NCI-H774 (cell line): ENCODE data around the gene STK32C.
"Not testable (repeated sequence)": the region's sequence is repeated elsewhere in the genome, so short reads cannot be mapped to it uniquely, and the experiment has no call there.

Experiments
- DNase-seq: peaks from one replicate; lab custom pipeline; 2025; lab: John Stamatoyannopoulos, UW

Gene STK32C

GRCh38 chr10:132281915-132282666 is 25.7 kb downstream of the STK32C start:
- DNase-seq = peak; percentile 18

DNA sequence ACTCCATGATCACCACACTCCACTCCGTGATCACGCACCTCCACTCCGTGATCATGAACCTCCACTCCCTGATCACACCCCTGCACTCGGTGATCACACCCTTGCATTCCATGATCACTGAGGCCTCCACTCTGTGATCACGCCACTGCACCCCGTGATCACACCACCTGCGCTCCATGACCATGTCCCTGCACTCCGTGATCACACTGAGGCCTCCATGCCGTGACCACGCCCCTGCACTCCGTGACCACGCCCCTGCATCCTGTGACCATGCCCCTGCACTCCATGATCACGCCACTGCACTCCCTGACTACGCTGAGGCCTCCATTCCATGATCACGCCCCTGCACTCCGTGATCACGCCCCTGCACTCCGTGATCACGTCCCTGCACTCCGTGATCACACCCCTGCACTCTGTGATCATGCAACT is 27.1 kb downstream of the STK32C start:
- no peak for DNase-seq

GRCh38 chr10:132279873-132280645 is 27.7 kb downstream of the STK32C start:
- no peak for DNase-seq

DNA sequence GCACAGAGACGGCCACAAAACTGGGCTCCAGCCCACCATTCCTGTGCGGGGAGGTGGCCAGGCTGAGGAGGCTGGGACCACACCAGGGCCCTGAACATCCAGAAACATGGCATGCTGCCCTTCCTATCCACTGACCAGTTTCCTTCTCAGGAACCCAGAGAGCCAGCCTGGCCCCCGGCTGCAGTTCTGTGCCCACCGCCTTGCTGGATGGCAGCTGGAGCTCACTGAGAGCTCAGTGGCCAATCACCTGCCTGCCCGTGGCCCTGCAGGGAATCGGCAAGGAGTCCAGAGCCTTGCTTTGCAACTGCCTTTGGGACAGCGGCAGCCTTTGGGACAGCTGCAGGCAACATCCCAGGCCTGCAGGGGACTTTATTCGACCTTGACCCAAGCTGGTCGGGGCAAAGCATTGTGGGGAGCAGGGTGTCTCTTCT is 30.4 kb downstream of the STK32C start:
- no peak for DNase-seq

DNA sequence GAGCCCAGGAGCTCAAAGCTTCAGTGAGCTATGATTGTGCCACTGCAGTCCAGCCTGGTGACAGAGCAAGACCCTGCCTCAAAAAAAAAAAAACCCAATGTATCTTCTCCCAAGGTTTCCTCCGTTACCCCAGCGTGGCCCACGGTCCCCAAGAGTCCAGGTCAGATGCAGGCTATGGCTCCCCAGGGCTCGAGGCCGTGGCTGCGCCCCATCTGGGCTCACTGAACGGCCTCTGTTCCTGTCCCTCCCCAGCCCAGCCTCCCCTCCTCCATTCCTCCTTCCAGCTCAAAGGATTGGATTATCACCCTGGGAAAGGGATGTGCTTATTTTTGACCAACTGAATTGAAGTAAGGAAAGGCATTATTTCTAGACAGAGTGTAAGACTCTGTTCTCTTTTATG is 31.0 kb downstream of the STK32C start:
- DNase-seq = no peak

DNA sequence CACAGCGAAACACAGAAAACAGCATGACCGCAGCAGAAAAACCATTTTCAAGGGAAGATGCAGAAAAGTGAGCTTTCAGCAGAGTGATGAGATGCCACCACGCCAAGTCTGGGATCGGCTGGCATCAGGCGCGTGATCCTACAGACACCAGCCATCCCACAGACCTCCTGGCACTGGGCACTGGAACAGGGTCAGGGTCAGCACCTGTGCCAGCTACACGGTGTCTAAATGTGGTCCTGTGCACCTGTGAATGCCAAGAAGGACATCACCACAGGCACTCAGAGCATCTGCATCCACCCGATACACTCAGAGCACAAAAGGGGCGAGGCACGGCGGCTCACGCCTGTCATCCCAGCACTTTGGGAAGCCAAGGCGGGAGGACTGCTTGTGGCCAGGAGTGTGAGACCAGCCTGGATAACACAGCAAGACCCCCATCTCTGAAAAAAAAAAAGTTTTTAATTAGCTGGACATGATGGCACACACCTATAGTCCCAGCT is 31.5 kb downstream of the STK32C start:
- DNase-seq = no peak

- no peak for DNase-seq
Measured at GRCh38 chr10:132275426-132276178, 32.1 kb downstream of the STK32C start.

DNA sequence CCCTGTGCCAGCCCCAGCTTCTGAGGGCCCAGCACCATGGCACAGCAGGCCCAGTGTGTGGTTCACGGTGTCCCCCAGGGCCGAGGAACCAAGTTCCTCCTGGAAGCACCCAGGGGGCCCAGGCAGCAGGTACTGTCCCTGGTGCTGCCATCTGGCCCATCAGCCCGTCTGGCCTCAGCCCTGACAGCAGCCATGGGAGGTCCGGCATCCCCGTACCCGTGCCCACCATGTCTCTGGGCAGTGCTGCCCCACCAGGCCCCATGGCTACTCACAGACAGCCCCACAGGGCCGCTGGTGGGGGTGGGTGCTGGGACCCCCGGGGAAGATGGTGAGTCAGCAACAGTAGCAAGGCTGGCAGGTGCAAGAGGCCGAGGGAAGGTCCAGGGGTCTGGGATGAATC is 32.8 kb downstream of the STK32C start:
- no peak for DNase-seq

DNA sequence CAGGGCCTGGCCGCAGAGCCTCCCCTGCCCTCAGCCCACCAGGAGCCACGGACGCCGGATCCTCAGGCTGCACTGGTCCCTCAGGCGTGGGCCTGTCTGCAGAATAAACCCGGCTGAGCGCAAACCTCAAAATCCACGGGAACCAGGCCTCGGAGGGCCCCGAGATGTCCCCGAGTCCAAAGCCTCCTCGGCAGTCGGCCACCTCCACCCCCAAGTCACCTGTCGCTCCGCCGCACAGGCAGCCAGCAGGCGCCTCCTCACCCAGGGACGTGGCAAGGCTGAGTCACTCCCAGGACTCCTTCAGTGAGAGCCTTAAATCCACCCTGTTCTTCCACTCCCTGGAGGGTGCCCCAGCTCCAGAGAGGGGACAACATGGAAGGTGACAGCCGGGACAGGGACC is 33.2 kb downstream of the STK32C start:
- no peak for DNase-seq

DNA sequence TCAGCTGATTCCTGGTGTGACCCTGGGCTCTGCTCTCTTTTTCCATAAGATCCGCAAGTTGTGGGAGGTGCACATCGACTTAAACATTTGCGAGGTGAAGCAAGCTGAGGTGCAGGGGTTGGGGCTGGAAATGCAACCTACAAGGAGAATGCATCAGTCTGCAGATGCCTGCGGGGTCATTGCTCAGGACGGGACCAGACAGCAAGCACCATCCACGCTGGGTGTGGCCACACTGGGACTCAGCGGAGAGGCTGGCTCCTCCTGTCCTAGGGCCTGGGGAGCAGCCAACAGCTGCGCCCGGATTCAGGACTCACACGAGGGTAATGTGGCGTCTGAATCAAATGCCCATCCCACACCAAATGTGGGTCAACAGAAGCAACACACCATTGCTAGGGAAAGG is 33.8 kb downstream of the STK32C start:
- no peak for DNase-seq

GRCh38 chr10:132273304-132273944 is 34.3 kb downstream of the STK32C start:
- no peak for DNase-seq

GRCh38 chr10:132272231-132272971 is 35.3 kb downstream of the STK32C start:
- DNase-seq = no peak

- no peak for DNase-seq
Measured at GRCh38 chr10:132271458-132272230, 36.1 kb downstream of the STK32C start.

- no peak for DNase-seq
Measured at GRCh38 chr10:132270721-132271457, 36.9 kb downstream of the STK32C start.

- DNase-seq = no peak
Measured at GRCh38 chr10:132270256-132270655, 37.5 kb downstream of the STK32C start.

DNA sequence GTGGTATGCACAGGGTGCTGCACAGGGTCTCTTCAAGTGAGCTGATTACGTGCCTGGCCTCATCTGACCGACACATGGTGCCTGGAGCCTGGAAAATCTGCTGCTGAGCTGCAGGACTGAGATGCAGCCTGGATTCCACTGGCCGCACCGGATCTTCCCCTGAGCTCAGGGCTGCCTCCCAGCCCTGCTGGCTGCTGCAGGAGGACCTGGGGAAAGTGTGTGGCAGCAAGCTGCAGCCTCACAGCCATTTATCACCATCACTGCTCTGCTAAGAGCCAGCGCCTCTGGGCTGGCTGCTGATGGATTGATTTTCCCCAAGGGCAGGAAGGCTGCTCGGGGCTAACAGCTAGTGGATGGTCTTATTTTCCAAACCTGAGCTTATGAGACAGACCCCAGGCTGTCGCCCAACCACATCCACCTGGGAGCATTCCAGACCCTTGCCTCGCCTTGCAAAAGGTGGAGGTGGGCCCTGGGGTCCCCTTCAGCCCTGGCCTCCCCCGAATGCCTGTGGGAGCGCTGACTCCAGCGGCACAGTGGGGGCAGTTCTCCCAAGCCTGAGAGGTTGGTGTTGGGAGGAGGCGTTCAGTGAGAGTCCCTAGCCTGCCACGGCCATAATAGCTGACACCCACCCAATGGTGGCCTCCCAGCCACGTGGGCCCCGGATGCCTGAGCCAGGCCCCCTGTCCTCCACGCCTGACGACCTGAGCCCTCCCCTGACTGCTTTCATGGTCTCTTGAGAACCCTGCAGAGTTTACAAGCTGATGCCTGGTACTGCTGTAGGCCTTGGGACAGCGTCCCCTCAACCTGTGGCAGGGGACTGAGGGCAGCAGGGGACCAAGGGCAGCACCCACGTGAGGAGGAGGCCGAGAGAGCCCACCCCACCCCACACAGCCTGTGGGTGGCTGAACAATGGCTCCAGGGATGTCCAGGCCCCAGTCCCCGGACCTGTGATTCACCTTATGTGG is 38.2 kb downstream of the STK32C start:
- no peak for DNase-seq

GRCh38 chr10:132267916-132268315 is 39.8 kb downstream of the STK32C start:
- DNase-seq = not testable (repeated sequence)

- no peak for DNase-seq
Measured at GRCh38 chr10:132266594-132267161, 41.1 kb downstream of the STK32C start.
